Activated CD4-positive, CD25-positive, alpha-beta regulatory T cell treated with anti-CD3 and anti-CD28 coated beads, Interleukin-2, amount 50 U/mL, for 16 hours (primary cell): ENCODE results near the gene BABAM2.
"Not testable (repeated sequence)": the region's sequence is repeated elsewhere in the genome, so short reads cannot be mapped to it uniquely, and the experiment has no call there.

Experiments used
- DNase-seq: peaks from one replicate; pipeline ENCODE4 v3.0.0-alpha.2; 2020; ENCODE audit warnings: low read depth, low spot score

BABAM2 gene

GRCh38 chr2:28327581-28327955 lies 437.0 kb downstream of the BABAM2 start:
- no peak for DNase-seq

DNA sequence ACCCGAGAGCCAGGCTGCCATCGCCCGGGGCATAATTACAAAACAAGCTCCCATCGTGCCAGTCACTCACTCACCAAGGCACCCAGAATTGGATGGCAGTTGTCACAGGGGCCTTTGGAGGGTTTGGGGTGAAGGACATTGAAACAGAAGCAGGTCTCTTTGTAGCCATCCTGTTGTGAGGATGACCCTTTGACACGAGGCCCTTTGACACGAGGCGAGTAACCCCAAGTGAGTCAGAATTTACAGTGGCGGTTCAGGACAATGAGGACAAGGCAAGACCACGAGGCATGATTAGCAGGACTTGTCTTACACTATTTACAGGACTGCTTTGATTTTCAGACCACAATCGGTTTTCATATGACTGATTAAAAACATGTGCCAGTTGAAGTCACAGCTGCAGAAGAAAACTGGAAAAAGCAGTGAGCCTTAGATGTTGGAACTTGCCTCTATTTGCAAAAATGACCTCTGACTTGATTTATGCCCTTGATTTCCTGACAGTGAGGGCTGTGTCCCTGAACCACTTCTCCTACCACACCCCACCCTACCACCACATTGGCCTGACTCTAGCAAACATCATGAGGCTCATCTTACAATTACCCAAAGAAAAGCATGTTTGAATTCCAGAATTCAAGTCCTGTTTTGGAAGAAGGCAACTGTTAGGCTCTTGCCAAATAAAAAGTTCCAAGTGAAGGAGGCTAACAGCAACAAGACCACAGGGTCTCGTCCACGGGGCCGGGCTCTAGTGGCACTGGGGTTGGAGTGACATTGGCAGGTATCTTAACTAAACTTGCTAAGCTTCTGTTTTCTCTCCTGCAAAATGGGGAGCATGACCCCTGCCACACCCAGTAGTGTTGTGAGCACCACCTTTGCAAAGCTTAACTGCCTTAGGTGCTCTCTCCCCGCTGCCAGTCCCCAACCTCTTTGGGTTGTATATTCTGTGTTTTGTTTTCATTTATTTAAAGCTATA lies 437.7 kb downstream of the BABAM2 start:
- DNase-seq, result no peak

- DNase-seq, result no peak
Observed at GRCh38 chr2:28329184-28329583, 438.7 kb downstream of the BABAM2 start.

GRCh38 chr2:28330722-28331121 lies 440.2 kb downstream of the BABAM2 start:
- not testable (repeated sequence) for DNase-seq

DNA sequence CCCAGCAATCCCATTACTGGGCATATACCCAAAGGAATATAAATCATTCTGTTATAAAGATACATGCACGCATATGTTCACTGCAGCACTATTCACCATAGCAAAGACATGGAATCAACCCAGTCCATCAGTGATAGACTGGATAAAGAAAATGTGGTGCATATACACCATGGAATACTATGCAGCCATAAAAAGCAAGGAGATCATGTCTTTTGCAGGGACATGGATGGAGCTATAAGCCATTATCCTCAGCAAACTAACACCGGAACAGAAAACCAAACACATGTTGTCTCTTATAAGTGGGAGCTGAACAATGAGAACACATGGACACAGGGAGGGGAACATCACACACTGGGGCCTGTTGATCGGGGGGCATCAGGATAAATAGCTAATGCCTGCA lies 441.3 kb downstream of the BABAM2 start:
- not testable (repeated sequence) for DNase-seq

GRCh38 chr2:28332696-28333095 lies 442.2 kb downstream of the BABAM2 start:
- DNase-seq, result no peak

DNA sequence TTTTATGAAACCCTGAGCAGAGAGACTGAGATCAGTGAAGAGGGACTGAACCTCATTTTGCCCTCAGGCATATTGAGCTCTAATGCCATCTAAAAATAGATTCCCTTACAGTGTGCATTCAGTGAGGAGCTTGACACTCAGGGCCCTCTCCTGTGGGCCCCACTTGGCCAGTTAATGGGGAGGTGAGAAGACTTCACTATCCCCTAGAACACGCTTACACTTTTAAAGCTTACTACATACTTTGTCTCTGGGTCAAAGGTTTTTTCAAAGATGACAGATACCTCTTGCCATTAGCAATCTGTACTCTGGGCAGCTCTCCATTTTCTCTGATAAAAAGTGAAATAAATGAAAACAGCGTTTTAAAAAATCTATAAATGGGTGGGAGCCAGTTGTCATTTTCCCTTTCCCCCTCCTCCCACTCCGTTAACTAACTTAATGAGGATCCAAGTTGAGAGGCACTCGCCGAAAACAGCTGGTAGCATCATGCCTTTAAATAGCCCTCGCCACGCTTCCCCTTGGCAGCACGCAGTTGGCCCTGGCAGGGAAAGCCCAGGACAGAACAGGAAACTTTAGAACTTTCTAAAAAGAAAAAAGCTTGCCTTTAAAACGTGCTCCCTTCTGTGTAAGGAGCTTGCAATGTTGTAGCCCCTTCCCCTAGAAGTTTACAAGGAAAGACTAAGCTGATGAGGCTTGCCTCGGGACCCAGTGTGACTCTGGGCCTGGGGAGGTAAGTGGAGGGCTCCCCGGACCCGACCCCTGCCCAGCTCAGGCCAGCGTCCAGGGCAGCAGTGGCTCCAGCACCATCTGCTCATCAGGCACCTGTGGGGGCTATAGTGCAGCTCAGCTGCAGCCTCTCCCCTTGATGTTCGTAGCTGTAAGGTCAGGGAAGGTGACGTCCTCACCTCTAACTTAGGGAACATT lies 443.3 kb downstream of the BABAM2 start:
- DNase-seq, result no peak

DNA sequence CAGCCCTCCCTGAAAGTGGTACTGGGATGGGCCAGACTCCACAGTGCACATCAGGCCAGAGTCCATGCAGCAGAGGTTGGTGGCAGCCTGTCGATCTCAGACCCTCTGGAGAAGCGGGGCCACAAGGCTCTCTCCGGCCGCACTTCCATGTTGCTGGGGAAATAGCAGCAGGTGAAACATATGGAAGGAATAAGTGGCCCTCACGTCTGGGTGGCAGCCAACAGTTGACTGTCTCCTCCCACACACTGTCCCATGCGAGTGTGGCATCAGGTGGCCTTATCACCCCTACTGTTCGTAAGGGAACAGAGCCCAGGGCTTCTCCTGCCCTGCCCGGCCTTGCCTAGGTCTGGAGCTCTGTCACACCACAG lies 444.0 kb downstream of the BABAM2 start:
- no peak for DNase-seq

DNA sequence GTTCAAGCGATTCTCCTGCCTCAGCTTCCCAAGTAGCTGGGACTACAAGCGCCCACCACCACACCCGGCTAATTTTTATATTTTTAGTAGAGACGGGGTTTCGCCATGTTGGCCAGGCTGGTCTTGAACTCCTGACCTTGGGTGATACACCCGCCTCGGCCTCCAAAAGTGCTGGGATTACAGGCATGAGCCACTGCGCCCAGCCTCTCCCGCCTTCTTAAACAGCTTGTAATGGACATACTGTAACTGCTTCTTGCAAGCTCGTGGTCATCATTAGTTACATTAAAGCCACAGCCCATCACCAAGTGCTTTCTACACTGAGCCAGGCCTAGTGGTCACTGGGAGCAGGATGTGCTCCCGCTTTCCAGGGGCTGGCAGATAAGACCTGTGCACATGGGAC lies 444.7 kb downstream of the BABAM2 start:
- not testable (repeated sequence) for DNase-seq

DNA sequence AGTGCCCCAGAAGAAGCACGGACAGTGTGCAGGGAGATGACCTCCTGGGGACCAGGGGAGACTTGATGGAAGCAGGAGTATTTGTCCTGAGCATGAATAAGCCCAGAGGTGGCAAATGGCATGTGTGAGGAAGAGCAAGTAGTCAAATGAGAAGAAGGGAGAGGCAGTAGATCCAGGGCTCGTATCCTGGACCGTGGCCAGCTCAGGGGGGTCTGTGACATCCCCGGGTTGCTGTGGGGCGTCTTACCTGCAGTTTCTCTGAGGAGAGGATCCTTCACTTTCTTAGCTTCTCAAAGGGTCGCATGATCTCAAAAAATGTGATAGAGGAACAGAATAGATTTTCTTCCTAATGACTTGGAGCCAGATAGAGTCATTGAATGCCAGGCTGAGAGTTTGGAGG lies 445.1 kb downstream of the BABAM2 start:
- no peak for DNase-seq

DNA sequence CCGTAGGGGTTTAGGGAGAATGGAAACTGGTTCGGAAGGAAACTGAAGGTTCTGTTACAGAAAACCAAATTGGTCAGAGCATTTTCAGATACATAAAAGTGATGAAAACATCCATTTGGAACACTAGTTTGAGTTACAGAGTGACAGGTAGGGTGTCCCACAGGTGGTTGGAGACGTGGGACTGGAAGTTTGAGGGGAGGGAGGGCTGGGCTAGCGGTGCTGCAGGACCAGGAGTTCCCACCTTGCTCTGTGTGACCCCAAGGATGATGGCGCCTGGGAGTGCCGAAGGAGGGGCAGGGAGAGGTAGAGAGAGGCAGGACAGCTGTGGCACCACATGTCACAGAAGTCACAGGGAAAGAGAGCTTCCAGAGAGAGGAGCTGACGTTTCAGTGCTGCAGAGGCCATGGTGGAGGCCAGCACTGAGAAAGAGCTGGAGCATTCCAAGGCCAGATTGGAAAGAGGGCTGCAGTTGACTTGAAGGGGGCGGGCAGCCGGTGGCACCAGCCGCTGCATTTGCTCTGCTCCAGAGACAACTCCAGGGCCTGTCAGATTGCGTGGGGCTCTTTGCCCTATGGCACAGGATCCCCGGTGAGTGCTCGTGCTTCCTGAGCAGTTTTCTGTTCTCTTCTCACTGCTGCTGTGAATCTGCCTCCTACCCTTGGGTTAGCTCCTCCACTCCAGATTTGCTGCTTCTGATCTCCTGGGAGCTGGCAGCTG lies 445.9 kb downstream of the BABAM2 start:
- DNase-seq, result no peak

DNA sequence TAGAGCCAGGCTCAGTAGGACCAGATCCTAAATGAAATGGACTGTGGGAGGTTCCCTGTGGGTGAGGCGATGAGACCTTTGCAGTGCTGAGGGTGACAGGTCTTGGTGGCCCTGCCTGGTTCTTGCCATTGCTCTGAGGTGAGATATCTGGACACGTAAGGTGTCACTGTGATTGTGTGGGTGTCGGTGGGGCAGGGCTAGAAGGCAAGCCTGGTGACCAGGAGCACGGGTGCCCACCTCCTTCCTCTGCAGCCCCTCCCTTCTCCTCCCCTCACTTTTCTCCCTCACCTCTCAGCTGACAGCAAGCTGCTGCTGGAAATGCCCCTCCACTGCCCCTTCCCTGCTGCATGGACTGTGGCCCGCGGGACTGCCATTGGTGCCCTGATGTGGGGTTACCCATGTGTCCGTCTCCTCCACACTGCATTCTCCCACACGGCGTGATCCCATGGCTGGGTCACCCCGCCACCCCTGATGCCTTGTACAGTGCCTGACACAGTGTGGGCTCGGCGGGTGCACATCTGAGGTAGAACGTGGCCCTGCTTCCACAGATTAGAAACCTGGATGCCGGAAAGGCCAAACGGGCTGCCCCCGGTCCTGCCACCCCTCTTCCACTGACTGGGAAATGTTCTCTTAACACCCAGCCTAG lies 446.6 kb downstream of the BABAM2 start:
- DNase-seq, result no peak

- no peak for DNase-seq
Observed at GRCh38 chr2:28338046-28338817, 447.7 kb downstream of the BABAM2 start.

DNA sequence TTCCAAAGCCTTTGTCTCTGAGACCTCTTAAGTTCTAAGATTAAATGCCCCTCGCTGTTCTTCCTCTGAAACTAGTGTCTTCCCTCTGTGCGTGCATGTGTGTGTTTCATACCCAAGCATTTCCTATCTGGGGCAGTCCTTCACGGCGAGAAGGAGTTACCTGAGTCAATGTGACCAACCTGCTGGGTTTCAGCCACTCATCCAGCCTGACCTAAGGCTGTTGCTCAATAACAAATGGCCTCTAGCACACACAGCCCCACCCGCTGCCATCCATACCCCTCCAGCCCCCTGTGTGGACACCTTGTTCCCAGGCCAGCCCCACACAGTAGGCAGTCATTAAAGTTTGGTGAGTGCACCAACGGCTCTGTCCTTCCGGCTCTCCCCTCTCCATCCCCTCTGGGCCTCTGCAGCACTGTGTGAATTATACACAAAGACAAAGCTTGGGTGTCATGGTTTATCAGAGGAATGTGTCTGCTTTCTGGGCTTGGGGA lies 448.3 kb downstream of the BABAM2 start:
- no peak for DNase-seq

GRCh38 chr2:28339516-28340175 lies 449.1 kb downstream of the BABAM2 start:
- DNase-seq, result no peak

DNA sequence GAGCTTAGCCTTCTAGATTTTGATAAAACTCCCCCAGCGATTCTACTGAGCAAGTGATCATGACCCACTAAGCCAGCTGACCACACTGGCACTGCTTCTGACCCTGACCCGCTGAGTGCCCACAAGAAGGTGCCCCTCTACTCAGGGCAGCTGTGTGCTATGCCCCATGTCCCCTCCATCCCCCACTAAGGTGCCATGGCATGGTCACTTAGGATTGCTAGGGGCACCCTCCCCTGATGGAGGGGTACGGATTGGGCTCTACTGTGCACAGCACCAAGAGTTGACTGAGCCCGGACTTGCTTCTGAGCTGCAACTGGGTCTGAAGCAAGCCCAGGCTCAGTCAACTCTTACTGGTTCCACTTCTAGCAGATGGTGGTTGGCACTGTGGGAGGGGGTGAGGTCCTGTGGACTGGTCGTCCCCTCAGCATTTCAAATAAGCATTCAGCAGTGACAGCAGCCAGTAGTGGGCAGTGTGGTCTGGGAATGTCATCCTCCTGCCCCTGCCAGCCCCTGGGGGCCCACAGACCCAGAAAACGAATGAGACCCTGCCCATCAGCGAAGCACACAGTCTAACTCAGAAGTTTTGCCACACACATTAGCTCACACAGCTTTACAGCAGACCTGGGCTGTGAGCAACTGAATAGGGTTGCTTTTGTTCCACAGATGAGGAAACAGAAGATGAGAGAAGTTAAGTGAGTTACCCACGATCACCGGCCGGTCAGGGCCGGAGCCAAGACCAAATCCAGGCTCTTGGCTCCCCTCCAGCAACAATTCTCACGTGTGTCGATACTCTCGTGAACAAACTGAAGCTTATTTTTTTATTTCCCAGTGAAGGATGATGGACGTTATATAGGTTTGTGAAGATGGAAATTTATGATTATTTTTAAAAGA lies 450.0 kb downstream of the BABAM2 start:
- DNase-seq, result no peak

DNA sequence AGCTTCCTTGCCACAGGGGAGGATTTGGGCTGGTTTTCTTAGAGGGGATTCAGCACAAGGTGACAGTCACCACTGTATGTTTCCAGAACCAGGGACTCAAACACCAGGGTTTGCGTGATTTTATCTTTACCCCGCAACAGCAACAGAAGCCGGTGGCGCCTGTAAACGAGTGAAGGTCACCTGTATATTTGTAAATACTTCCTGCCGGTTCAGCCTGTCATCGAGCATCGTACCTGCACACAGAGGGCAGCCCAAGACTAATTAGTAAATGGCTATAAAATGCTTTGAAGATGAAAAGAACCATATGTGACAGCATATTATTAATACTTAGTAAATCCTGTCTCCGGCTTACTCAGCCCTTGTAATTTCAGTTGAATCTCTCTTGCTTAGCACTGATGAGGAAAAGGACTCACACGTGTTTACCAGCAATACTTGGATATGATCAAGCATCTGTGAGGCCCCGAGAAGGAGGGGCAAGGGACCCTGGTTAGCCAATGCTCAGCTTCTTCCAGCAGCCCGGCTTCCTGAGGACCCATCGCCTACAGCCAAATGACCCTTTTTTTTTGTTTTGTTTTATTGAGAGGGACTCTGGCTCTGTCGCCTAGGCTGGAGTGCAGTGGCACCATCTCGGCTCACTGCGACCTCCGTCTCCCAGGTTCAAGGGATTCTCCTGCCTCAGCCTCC lies 450.8 kb downstream of the BABAM2 start:
- no peak for DNase-seq
